Tibial nerve (tissue), 4 donors: ENCODE data around the gene TFIP11. TPM values are rescaled to one million over a fixed set of nuclear protein-coding genes. Genes with fewer than 3 reads are reported as not detected.

Experiments used
- DNase-seq, 2 donors: peaks; one replicate each; pipeline ENCODE4 v3.0.0-alpha.2; 2019; ENCODE audit warnings: low spot score in 2 of 2
- H3K27ac ChIP-seq, 4 donors: fragments of 200-600 bp; sonication (generic) in 3 of 4; one replicate each; pipeline ENCODE4 v1.5.1; 2017 to 2019; ENCODE audit warnings: mild to moderate bottlenecking in 1 of 4
- H3K27me3 ChIP-seq, 2 donors: fragments of 200-600 bp; sonication (generic) in 1 of 2; one replicate each; pipeline versions ENCODE4 v1.5.1 to v1.6.0; 2017 to 2019
- H3K36me3 ChIP-seq, 3 donors: fragments of 200-600 bp; sonication (generic); one replicate each; pipeline ENCODE4 v1.5.1; 2018 to 2019
- H3K4me1 ChIP-seq, 4 donors: fragments of 200-600 bp; sonication (generic) in 3 of 4; one replicate each; pipeline ENCODE4 v1.5.1; 2017 to 2019
- H3K4me3 ChIP-seq, 4 donors: fragments of 200-600 bp; sonication (generic) in 3 of 4; one replicate each; pipeline ENCODE4 v1.5.1; 2017 to 2019; ENCODE audit warnings: mild to moderate bottlenecking in 1 of 4, moderate library complexity in 1 of 4
- H3K9me3 ChIP-seq, 4 donors: fragments of 200-600 bp; sonication (generic) in 3 of 4; one replicate each; pipeline ENCODE4 v1.5.1; 2017 to 2019
- EP300 ChIP-seq, 2 donors: sonication (generic); formaldehyde crosslinking; IDR thresholded peaks; one replicate each; pipeline ENCODE4 v1.6.1; 2017; ENCODE audit warnings: antibody characterized with exemption in 2 of 2, mild to moderate bottlenecking in 1 of 2
- POLR2A ChIP-seq, 2 donors: fragments of 450-650 bp; IDR thresholded peaks; one replicate each; pipeline ENCODE4 v1.6.1; 2017; ENCODE audit warnings: antibody characterized with exemption in 2 of 2, mild to moderate bottlenecking in 2 of 2, moderate library complexity in 2 of 2
- WGBS, 2 donors: methylation state at CpG; one replicate each; pipeline ENCODE4 v1.1.5; 2018; 5-methylcytosine and 5-hydroxymethylcytosine counted together
- total RNA-seq, 4 donors: library from RNA; depleted of rRNA; stranded (reverse); fragments of >200 nt; gene quantifications; one replicate each; pipeline ENCODE4 v1.1.0, GENCODE V29; 2016
- TF ChIP-seq, protein P1 (sequence below), 5 experiments: fragments of 200-600 bp in 3 of 5; fragments of 450-650 bp in 2 of 5; sonication (generic) in 3 of 5; IDR thresholded peaks; one replicate each; pipeline ENCODE4 v1.5.1; 2016 to 2019; ENCODE audit warnings: antibody characterized with exemption in 5 of 5, mild to moderate bottlenecking in 3 of 5, moderate library complexity in 2 of 5

Gene TFIP11
- total RNA-seq, 4 donors from 2014 or later = 15.5 to 23.9 (median 19.3) TPM

DNA sequence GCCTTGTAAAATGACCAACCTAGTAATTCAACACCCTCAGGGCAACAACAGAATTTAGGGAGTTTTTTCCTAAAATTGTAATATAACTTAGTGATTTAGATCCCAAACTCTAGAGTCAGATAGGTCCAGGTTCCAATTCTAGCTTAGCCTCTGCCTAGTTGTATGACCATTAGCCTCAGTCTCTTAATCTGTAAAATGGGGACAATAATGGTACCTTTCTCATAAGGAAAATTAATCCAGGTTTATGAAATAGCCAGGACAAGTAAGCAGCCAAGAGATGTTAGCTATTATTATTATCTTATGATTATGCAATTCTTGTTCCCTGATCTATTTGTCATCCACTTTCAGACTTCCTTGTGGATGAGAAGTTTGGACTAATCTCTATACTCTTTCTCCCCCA lies 4.1 kb downstream of the TFIP11 start:
- no peaks in the 10 kb centered on the region for H3K9me3 ChIP-seq
- H3K36me3 ChIP-seq = peaks cover 14 to 76% (median 22%) of the 10 kb centered on the region in 3 donors
- H3K27me3 ChIP-seq = no peaks in the 10 kb centered on the region
- peaks cover 0 to 33% (median 16%) of the 10 kb centered on the region in 4 donors for H3K4me1 ChIP-seq
- no peak overlapping the region for H3K4me3 ChIP-seq
- no peak overlapping the region for H3K27ac ChIP-seq
- TF ChIP-seq POLR2A (IDR thresholded peaks at IDR 0.05) (no peak), EP300 (IDR thresholded peaks at IDR 0.05) (no peak)
- TF ChIP-seq, protein P1, sequence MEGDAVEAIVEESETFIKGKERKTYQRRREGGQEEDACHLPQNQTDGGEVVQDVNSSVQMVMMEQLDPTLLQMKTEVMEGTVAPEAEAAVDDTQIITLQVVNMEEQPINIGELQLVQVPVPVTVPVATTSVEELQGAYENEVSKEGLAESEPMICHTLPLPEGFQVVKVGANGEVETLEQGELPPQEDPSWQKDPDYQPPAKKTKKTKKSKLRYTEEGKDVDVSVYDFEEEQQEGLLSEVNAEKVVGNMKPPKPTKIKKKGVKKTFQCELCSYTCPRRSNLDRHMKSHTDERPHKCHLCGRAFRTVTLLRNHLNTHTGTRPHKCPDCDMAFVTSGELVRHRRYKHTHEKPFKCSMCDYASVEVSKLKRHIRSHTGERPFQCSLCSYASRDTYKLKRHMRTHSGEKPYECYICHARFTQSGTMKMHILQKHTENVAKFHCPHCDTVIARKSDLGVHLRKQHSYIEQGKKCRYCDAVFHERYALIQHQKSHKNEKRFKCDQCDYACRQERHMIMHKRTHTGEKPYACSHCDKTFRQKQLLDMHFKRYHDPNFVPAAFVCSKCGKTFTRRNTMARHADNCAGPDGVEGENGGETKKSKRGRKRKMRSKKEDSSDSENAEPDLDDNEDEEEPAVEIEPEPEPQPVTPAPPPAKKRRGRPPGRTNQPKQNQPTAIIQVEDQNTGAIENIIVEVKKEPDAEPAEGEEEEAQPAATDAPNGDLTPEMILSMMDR (IDR thresholded peaks at IDR 0.05) = no peak
- DNase-seq = no peak

DNA sequence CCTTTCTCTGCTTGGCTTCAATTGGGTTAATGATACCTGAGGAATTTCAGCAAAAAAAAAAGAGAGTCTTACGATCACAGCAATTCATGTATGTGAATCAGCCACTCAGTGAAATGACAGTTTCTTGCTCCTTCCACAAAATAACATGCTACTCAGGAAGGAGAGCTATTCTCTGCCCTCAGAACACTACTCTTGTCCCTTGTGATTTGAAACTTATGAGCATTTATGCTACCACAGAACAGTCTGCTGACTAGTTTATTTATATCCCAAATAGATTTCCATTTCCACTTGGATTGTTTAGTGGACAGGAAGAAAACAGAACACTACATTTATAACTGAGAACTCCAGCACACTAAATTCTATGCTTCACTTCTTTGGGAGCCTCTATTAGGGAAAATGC lies 8.5 kb downstream of the TFIP11 start:
- no peak for DNase-seq
- peaks cover 14 to 100% (median 39%) of the 10 kb centered on the region in 3 donors for H3K36me3 ChIP-seq
- no peaks in the 10 kb centered on the region for H3K9me3 ChIP-seq
- TF ChIP-seq POLR2A (IDR thresholded peaks at IDR 0.05) (no peak), EP300 (IDR thresholded peaks at IDR 0.05) (no peak)
- TF ChIP-seq, protein P1 (IDR thresholded peaks at IDR 0.05) = no peak
- no peaks in the 10 kb centered on the region for H3K27me3 ChIP-seq
- H3K4me3 ChIP-seq = no peak overlapping the region
- H3K27ac ChIP-seq = no peak overlapping the region
- WGBS, 2 donors = 64 to 71% methylated on average over 1 of the region's 1 CpG
- H3K4me1 ChIP-seq = peaks cover 0 to 9% (median 0%) of the 10 kb centered on the region in 4 donors

DNA sequence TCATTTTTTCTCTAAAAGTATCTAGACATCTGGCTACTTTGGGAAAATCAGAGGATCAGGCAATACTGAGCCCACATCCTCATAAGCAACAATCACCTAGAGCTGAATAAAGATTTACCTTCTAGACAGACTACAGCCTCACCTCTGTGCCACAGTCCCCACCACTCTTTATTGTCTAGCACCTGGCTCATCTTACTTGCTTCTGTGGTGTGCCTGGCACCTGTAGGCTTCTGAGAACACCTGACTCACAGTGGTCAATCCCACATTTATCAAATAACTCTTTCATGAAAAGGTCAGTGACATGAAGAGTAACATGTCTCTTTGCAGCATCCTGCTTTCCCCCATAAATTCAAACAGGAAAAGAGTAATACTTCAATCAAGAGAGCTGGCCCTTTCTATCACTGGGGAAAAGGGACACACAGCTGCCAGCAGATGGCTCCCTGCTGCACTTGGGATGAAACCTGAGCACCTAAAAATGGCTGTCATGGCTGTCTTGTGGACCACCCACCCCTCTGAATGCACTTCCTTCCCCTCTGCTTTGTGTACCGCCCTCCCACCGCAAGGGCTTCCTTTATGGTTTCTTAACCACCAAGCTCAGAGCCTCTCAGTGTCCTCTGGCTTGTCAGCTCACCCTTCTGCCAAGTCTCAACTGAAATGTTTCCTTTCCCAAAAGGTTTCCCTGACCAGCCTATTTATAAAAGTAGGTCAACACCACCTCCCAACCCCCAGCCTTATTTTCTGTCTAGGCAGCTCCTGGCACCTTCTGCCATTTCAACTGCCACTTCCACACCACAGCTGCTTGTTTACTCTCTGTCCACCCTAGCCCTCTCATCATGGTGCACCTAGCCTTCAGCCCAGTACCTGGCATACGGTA lies 9.3 kb downstream of the TFIP11 start:
- Histone ChIP-seq H3K27me3 (no peaks in the 10 kb centered on the region), H3K36me3 (peaks cover 13 to 100% (median 43%) of the 10 kb centered on the region in 3 donors), H3K27ac (peak overlapping the region in 1 of 4 donors; percentile 10), H3K4me1 (peaks cover 0 to 9% (median 0%) of the 10 kb centered on the region in 4 donors), H3K9me3 (no peaks in the 10 kb centered on the region), H3K4me3 (no peak overlapping the region)
- WGBS, 2 donors = 35 to 41% methylated on average over 3 of the region's 3 CpGs
- TF ChIP-seq, protein P1 (IDR thresholded peaks at IDR 0.05) = peak in 1 of 5 experiments; percentile 9
- no peak for TF ChIP-seq POLR2A (IDR thresholded peaks at IDR 0.05)
- no peak for DNase-seq

DNA sequence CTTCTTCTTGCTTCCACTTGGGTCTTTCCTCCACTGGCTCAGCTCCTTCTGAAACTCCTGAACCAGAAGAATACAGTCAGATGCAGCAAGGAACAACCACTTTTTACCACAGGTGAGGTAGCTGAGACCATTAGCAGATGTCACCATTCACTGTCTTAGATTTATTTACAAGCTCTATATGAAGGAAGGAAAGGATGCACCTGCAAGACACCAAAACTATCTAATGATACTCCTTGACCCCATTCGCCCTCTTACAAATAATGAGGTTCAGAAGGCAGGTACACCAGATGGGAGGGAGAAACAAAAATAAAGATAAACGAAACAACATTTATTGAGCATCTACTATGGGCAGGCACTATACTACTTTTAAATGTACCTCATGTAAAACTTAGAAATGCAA lies 10.3 kb downstream of the TFIP11 start:
- WGBS, 2 donors = 89 to 94% methylated on average over 2 of the region's 2 CpGs
- TF ChIP-seq, protein P1 (IDR thresholded peaks at IDR 0.05) = no peak
- TF ChIP-seq EP300 (IDR thresholded peaks at IDR 0.05) (no peak), POLR2A (IDR thresholded peaks at IDR 0.05) (no peak)
- no peak for DNase-seq
- peaks cover 13 to 100% (median 47%) of the 10 kb centered on the region in 3 donors for H3K36me3 ChIP-seq
- H3K4me3 ChIP-seq = no peak overlapping the region
- H3K4me1 ChIP-seq = peaks cover 0 to 9% (median 0%) of the 10 kb centered on the region in 4 donors
- H3K9me3 ChIP-seq = no peaks in the 10 kb centered on the region
- no peak overlapping the region for H3K27ac ChIP-seq
- no peaks in the 10 kb centered on the region for H3K27me3 ChIP-seq

DNA sequence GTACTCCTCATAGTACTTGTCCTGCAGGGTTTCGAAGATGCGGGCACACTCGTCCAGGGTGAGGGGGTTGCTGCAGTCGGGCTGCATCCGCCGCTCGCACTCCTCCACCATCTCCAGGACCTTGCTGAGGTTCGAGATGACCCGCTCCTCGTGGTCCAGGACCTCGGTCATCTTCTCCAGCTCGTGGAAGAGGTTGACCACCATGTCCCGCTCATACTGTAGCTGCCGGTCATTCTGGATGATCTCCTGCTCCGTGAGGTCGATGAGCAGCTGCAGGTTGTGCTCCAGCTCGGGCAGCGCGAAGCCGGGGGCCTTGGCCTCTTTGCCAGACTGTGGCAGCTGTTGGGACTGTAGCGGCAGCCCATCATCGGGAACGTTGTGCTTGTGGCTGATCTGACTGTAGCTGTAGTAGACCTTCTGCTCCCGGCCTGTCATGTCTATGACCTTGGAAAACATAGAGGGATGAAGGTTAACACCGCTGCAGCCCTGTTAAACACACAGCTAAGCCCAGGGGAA lies 13.0 kb downstream of the TFIP11 start:
- Histone ChIP-seq H3K36me3 (peaks cover 10 to 100% (median 50%) of the 10 kb centered on the region in 3 donors), H3K4me1 (peaks cover 0 to 9% (median 0%) of the 10 kb centered on the region in 4 donors), H3K9me3 (no peaks in the 10 kb centered on the region), H3K27me3 (no peaks in the 10 kb centered on the region), H3K4me3 (no peak overlapping the region), H3K27ac (no peak overlapping the region)
- no peak for DNase-seq
- 92 to 94% methylated on average over 25 of the region's 25 CpGs for whole genome bisulfite sequencing, 2 donors
- TF ChIP-seq EP300 (IDR thresholded peaks at IDR 0.05) = no peak
- TF ChIP-seq, protein P1 (IDR thresholded peaks at IDR 0.05) = no peak
- no peak for TF ChIP-seq POLR2A (IDR thresholded peaks at IDR 0.05)
